ENCODE data around the gene SELE. TPM values are rescaled to one million over a fixed set of nuclear protein-coding genes. Genes with fewer than 3 reads are reported as not detected.

Gene SELE
- total and polyA plus RNA-seq, 9 of the 15 experiments (the other 6 are each of a cell fraction or from before 2014, with no cell fraction given), result 0.08 TPM; not detected in 8

GRCh38 chr1:169696273-169697100 lies 37.4 kb downstream of the SELE start:
- no peaks in the 10 kb centered on the region for H4K20me1 ChIP-seq (replicated peaks; ENCODE audit: control insufficient read depth, insufficient read depth, low read length)
- no peak overlapping the region for H3K27ac ChIP-seq (ENCODE audit: extremely low read depth, low read depth, low read length)
- H3K9me3 ChIP-seq (replicated peaks; ENCODE audit: control insufficient read depth, insufficient read depth, low read depth, low read length), result no peaks in the 10 kb centered on the region
- DNase-seq (ENCODE audit: extremely low read depth in 1 of 4, low spot score in 3 of 4), result no peak
- TF ChIP-seq ZNF444 (CRISPR knock-in tag; IDR thresholded peaks at IDR 0.05), result no peak
- TF ChIP-seq ZHX1 (conservative IDR thresholded peaks at IDR 0.05; ENCODE audit: low read length), result no peak
- no peak for TF ChIP-seq TAL1 (IDR thresholded peaks at IDR 0.05)
- no peaks in the 10 kb centered on the region for H3K27me3 ChIP-seq (ENCODE audit: control insufficient read depth in 2 of 2, insufficient read depth in 2 of 2, low read length in 2 of 2)
- intact Hi-C loops (cut with micrococcal nuclease) (no loop called here), in situ Hi-C loops (cut with MboI) (no loop called here)
- H3K9ac ChIP-seq (ENCODE audit: insufficient read depth in 1 of 2, low read depth in 2 of 2, low read length in 2 of 2), result no peak overlapping the region
- WGBS (ENCODE audit: insufficient coverage, low coverage, missing lambda C conversion rate), result 0% methylated on average over 3 of the region's 3 CpGs
- no TSS peak for BruUV-seq (replicated peaks)
- ATAC-seq, result no peak
- FAIRE-seq, result no peak
- no peak overlapping the region for H3K4me2 ChIP-seq (ENCODE audit: insufficient read depth, low read length)
- H3K36me3 ChIP-seq (ENCODE audit: control insufficient read depth, insufficient read depth, low read length), result no peaks in the 10 kb centered on the region
- no peak overlapping the region for H3K4me3 ChIP-seq
- no peak overlapping the region for H2AFZ ChIP-seq (ENCODE audit: low read depth, low read length)
- CTCF ChIA-PET (ENCODE audit: low intra/inter-chr PET ratio), result interaction anchor here (0.7 kb wide), 1 partner anchor 16 kb away, joined by 3 read pairs; no protein-coding TSS in a partner anchor
- H3K4me1 ChIP-seq (replicated peaks in 1 of 2; ENCODE audit: control insufficient read depth in 2 of 2, insufficient read depth in 2 of 2, low read length in 2 of 2), result no peaks in the 10 kb centered on the region
- POLR2A ChIA-PET, result no interaction called here
- no peaks in the 10 kb centered on the region for H3K9me1 ChIP-seq (ENCODE audit: control insufficient read depth, insufficient read depth, low read length)
- H3K79me2 ChIP-seq (ENCODE audit: control insufficient read depth, insufficient read depth, low read length), result no peaks in the 10 kb centered on the region

Data from K562 (cell line).